ENCODE results near the gene C2CD4C.
"Not testable (repeated sequence)": the region's sequence is repeated elsewhere in the genome, so short reads cannot be mapped to it uniquely, and the experiment has no call there.

DNA sequence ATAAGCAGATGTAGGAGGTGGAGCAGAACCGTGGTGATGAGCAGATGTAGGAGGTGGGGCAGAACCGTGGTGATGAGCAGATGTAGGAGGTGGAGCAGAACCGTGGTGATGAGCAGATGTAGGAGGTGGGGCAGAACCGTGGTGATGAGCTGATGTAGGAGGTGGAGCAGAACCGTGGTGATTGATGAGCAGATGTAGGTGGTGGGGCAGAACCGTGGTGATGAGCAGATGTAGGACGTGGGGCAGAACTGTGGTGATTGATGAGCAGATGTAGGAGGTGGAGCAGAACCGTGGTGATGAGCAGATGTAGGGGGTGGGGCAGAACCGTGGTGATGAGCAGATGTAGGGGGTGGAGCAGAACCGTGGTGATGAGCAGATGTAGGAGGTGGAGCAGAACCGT lies 27.0 kb downstream of the C2CD4C start:
- TF ChIP-seq, protein P1, sequence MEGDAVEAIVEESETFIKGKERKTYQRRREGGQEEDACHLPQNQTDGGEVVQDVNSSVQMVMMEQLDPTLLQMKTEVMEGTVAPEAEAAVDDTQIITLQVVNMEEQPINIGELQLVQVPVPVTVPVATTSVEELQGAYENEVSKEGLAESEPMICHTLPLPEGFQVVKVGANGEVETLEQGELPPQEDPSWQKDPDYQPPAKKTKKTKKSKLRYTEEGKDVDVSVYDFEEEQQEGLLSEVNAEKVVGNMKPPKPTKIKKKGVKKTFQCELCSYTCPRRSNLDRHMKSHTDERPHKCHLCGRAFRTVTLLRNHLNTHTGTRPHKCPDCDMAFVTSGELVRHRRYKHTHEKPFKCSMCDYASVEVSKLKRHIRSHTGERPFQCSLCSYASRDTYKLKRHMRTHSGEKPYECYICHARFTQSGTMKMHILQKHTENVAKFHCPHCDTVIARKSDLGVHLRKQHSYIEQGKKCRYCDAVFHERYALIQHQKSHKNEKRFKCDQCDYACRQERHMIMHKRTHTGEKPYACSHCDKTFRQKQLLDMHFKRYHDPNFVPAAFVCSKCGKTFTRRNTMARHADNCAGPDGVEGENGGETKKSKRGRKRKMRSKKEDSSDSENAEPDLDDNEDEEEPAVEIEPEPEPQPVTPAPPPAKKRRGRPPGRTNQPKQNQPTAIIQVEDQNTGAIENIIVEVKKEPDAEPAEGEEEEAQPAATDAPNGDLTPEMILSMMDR (IDR thresholded peaks at IDR 0.05) = not testable (repeated sequence)
- not testable (repeated sequence) for TF ChIP-seq POLR2A (IDR thresholded peaks at IDR 0.05)
